ENCODE results near the gene VPS33B.

Gene VPS33B

GRCh38 chr15:90972133-90972532 lies 50.3 kb downstream of the VPS33B start:
- DNase-seq: no peak

- DNase-seq: no peak
Observed at GRCh38 chr15:90970274-90970673, 52.1 kb downstream of the VPS33B start.

- no peak for DNase-seq
Observed at GRCh38 chr15:90968434-90968833, 54.0 kb downstream of the VPS33B start.

GRCh38 chr15:90967206-90967605 lies 55.2 kb downstream of the VPS33B start:
- DNase-seq: no peak

GRCh38 chr15:90966262-90966661 lies 56.1 kb downstream of the VPS33B start:
- no peak for DNase-seq

- DNase-seq: no peak
Observed at GRCh38 chr15:90962021-90962420, 60.4 kb downstream of the VPS33B start.

GRCh38 chr15:90960298-90961091 lies 61.9 kb downstream of the VPS33B start:
- DNase-seq: no peak

GRCh38 chr15:90959894-90960293 lies 62.5 kb downstream of the VPS33B start:
- no peak for DNase-seq

- DNase-seq: no peak
Observed at GRCh38 chr15:90959028-90959595, 63.3 kb downstream of the VPS33B start.

GRCh38 chr15:90957791-90958190 lies 64.6 kb downstream of the VPS33B start:
- DNase-seq: no peak

- no peak for DNase-seq
Observed at GRCh38 chr15:90957031-90957790, 65.2 kb downstream of the VPS33B start.

GRCh38 chr15:90956274-90957030 lies 65.9 kb downstream of the VPS33B start:
- peak; percentile 73 for DNase-seq

- DNase-seq: no peak
Observed at GRCh38 chr15:90955624-90956273, 66.6 kb downstream of the VPS33B start.

GRCh38 chr15:90954712-90955623 lies 67.4 kb downstream of the VPS33B start, which contains the start of gene RCCD1:
Gene RCCD1, plus strand, starts transcription at chr15:90954884. Its CDS starts 1,851 bp downstream, at chr15:90956735.
- peak; percentile 99 for DNase-seq

GRCh38 chr15:90953947-90954711 lies 68.3 kb downstream of the VPS33B start:
- no peak for DNase-seq

- no peak for DNase-seq
Observed at GRCh38 chr15:90952901-90953677, 69.3 kb downstream of the VPS33B start.

- no peak for DNase-seq
Observed at GRCh38 chr15:90950676-90951075, 71.7 kb downstream of the VPS33B start.

GRCh38 chr15:90949979-90950675 lies 72.3 kb downstream of the VPS33B start:
- no peak for DNase-seq
